DND-41 (cell line): Measurements from ENCODE around the gene PACS2.

ENCODE experiments used
- EZH2 ChIP-seq: IDR thresholded peaks from 3 replicates; pipeline ENCODE4 v1.6.1; 2012; ENCODE audit warnings: borderline replicate concordance, low read depth, mild to moderate bottlenecking, moderate library complexity, low read length, inconsistent platforms; ENCODE audit not compliant: severe bottlenecking
- TF ChIP-seq, protein P1 (sequence below): IDR thresholded peaks from 2 replicates; pipeline ENCODE4 v1.5.1; 2012; ENCODE audit warnings: borderline replicate concordance, low read length, moderate library complexity, mild to moderate bottlenecking; ENCODE audit not compliant: poor library complexity, severe bottlenecking; ENCODE audit errors: extremely low read depth

DNA sequence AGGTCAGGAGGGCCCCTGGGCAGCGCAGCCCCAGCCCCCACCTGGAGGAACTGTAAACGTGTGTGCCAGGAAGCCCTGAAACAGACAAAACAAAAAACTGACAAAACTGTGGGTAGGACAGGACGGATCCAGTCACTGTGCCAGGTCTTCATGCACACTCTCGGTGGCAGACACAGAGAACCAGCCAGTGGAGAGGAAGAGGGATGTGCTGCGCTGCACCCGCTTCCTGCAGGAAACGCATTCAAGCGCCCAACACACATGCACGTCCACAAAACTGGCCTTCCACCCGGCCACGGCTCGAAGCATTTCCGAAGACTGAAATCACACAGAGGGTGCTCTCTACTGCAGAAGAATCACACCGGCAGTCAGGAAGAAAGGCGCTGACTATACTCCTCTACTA, 30.6 kb upstream of the PACS2 start:
- no peak for TF ChIP-seq EZH2
- TF ChIP-seq, protein P1, sequence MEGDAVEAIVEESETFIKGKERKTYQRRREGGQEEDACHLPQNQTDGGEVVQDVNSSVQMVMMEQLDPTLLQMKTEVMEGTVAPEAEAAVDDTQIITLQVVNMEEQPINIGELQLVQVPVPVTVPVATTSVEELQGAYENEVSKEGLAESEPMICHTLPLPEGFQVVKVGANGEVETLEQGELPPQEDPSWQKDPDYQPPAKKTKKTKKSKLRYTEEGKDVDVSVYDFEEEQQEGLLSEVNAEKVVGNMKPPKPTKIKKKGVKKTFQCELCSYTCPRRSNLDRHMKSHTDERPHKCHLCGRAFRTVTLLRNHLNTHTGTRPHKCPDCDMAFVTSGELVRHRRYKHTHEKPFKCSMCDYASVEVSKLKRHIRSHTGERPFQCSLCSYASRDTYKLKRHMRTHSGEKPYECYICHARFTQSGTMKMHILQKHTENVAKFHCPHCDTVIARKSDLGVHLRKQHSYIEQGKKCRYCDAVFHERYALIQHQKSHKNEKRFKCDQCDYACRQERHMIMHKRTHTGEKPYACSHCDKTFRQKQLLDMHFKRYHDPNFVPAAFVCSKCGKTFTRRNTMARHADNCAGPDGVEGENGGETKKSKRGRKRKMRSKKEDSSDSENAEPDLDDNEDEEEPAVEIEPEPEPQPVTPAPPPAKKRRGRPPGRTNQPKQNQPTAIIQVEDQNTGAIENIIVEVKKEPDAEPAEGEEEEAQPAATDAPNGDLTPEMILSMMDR, result no peak
